Measurements from ENCODE around the gene TCF7L1. TPM values are rescaled to one million over a fixed set of nuclear protein-coding genes. Genes with fewer than 3 reads are reported as not detected.

Gene TCF7L1
- total and polyA plus RNA-seq, 2 of the 13 experiments (the other 11 are each of a cell fraction or from before 2014, with no cell fraction given), result 0.04 to 0.15 TPM

- TF ChIP-seq ZBTB33 (CRISPR knock-in tag; IDR thresholded peaks at IDR 0.05) (no peak; the same call in 1 of the 2 replicates), ZNF512B (CRISPR knock-in tag; IDR thresholded peaks at IDR 0.05; ENCODE audit: borderline replicate concordance) (no peak), SRF (IDR thresholded peaks at IDR 0.05; ENCODE audit: low read depth, low read length) (no peak), MED1 (CRISPR knock-in tag; IDR thresholded peaks at IDR 0.05) (no peak), SP1 (IDR thresholded peaks at IDR 0.05) (no peak), SP1 (CRISPR knock-in tag; IDR thresholded peaks at IDR 0.05) (peak; percentile 53), E2F2 (CRISPR knock-in tag; IDR thresholded peaks at IDR 0.05; ENCODE audit: borderline replicate concordance) (no peak), KDM4B (CRISPR knock-in tag; IDR thresholded peaks at IDR 0.05) (no peak), HOXA5 (CRISPR knock-in tag; IDR thresholded peaks at IDR 0.05) (0 out of 2 replicates have a peak, but pooled peaks have one; percentile 24), CTCF (CRISPR knock-in tag; IDR thresholded peaks at IDR 0.05) (peak; percentile 89), SOX6 (IDR thresholded peaks at IDR 0.05) (no peak), SOX6 (CRISPR knock-in tag; IDR thresholded peaks at IDR 0.05) (peak; percentile 28; the same call in 1 of the 2 replicates), ZFP91 (CRISPR knock-in tag; IDR thresholded peaks at IDR 0.05; ENCODE audit: borderline replicate concordance) (peak; percentile 29; the same call in 1 of the 2 replicates), SRSF1 (optimal IDR thresholded peaks at IDR 0.05; ENCODE audit: low read depth, low read length) (peak; percentile 31), ZNF160 (CRISPR knock-in tag; IDR thresholded peaks at IDR 0.05) (0 out of 2 replicates have a peak, but pooled peaks have one; percentile 24), SALL2 (CRISPR knock-in tag; IDR thresholded peaks at IDR 0.05) (no peak), ZC3H4 (CRISPR knock-in tag; IDR thresholded peaks at IDR 0.05; ENCODE audit: borderline replicate concordance) (no peak)
Observed at GRCh38 chr2:85132834-85133637, at the start of gene TCF7L1 (continued).

Measured in HepG2 (cell line).